Ishikawa (cell line): ENCODE results near the gene MYO5A.

Experiments used
- CEBPB ChIP-seq: IDR thresholded peaks from 2 replicates; pipeline ENCODE4 v1.6.1; 2012
- CREB1 ChIP-seq: IDR thresholded peaks from 2 replicates; pipeline ENCODE4 v1.6.1; 2012; ENCODE audit warnings: low read depth
- EGR1 ChIP-seq: IDR thresholded peaks from 2 replicates; pipeline ENCODE4 v1.6.1; 2012
- EP300 ChIP-seq: IDR thresholded peaks from 2 replicates; pipeline ENCODE4 v1.6.1; 2012; ENCODE audit warnings: borderline replicate concordance
- FOXM1 ChIP-seq: IDR thresholded peaks from 2 replicates; pipeline ENCODE4 v1.6.1; 2012; ENCODE audit warnings: low read depth, borderline replicate concordance
- NFIC ChIP-seq: IDR thresholded peaks from 2 replicates; pipeline ENCODE4 v1.6.1; 2012
- RAD21 ChIP-seq: IDR thresholded peaks from 2 replicates; pipeline ENCODE4 v1.6.1; 2012; ENCODE audit warnings: low read depth
- TAF1 ChIP-seq: IDR thresholded peaks from 2 replicates; pipeline ENCODE4 v1.6.1; 2012; ENCODE audit warnings: low read depth, mild to moderate bottlenecking
- TCF12 ChIP-seq: IDR thresholded peaks from 2 replicates; pipeline ENCODE4 v1.6.1; 2012; ENCODE audit warnings: low read depth
- TEAD4 ChIP-seq: IDR thresholded peaks from 2 replicates; pipeline ENCODE4 v1.6.1; 2012
- YY1 ChIP-seq: IDR thresholded peaks from 2 replicates; pipeline ENCODE4 v1.6.1; 2012; ENCODE audit warnings: low read depth
- ZBTB7A ChIP-seq: IDR thresholded peaks from 2 replicates; pipeline ENCODE4 v1.6.1; 2012; ENCODE audit warnings: low read depth
- TF ChIP-seq, protein P1 (sequence below): IDR thresholded peaks from 2 replicates; pipeline ENCODE4 v1.6.1; 2012
- TF ChIP-seq, protein P2 (sequence below): IDR thresholded peaks from 2 replicates; pipeline ENCODE4 v1.6.1; 2012
- TF ChIP-seq, protein P3 (sequence below): IDR thresholded peaks from 2 replicates; pipeline ENCODE4 v1.6.1; 2012; ENCODE audit warnings: low read depth, mild to moderate bottlenecking

The MYO5A gene

DNA sequence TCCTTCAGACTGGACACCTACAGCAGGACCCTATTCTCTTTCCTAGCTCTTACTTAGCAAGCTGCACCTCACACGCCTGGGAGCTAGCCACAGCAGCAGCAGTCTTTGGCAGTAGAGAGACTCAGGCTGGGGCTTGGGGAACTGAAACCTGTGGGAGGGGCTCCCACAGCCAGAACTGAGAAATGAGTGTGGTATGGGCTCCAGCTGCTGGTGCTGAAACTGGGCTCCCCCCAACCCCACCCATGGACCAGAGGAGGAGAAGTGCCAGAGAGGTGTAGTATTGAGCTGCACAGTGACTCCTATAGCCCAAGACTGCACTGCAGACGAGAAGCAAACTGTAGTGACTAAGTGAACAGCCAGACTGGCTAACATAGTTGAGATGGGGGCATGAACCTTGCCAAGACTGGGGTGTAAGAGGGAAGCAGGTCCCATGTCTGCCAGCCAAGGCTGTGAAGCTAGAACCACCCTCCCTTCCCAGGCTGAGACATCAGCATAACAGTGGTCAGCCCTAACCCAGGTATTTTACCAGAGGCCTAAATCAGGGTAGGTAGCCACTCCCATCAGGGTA is 62.5 kb downstream of the MYO5A start:
- no peak for TF ChIP-seq TEAD4
- TF ChIP-seq RAD21, result no peak
- no peak for TF ChIP-seq EP300
- no peak for TF ChIP-seq TAF1
- no peak for TF ChIP-seq ZBTB7A
- TF ChIP-seq CEBPB, result no peak

DNA sequence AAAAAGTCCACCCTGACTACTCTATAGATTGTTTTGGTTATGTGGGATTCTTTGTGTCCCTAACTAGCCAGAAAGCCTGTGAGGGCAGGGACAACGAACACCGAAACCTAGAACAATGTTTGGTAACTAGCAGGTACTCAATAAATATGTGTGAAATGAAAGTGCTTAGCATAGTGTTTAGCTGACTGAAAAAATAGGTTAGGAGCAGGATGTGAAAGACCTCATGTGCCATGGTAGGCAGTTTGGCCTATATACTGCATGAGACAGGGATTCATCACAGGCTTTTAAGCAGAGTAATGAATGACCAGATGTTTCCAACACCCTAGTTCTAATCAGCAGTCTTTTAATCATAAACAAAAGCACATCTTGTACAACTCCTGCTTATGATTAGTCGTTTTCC is 64.2 kb downstream of the MYO5A start:
- TF ChIP-seq, protein P1, sequence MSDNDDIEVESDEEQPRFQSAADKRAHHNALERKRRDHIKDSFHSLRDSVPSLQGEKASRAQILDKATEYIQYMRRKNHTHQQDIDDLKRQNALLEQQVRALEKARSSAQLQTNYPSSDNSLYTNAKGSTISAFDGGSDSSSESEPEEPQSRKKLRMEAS, result no peak
- TF ChIP-seq YY1, result no peak
- TF ChIP-seq FOXM1, result no peak
- no peak for TF ChIP-seq RAD21
- TF ChIP-seq TCF12, result no peak
- TF ChIP-seq EGR1, result no peak
- no peak for TF ChIP-seq NFIC
- TF ChIP-seq, protein P2, sequence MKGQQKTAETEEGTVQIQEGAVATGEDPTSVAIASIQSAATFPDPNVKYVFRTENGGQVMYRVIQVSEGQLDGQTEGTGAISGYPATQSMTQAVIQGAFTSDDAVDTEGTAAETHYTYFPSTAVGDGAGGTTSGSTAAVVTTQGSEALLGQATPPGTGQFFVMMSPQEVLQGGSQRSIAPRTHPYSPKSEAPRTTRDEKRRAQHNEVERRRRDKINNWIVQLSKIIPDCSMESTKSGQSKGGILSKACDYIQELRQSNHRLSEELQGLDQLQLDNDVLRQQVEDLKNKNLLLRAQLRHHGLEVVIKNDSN, result no peak
- TF ChIP-seq TAF1, result no peak
- no peak for TF ChIP-seq CREB1
- TF ChIP-seq, protein P3, sequence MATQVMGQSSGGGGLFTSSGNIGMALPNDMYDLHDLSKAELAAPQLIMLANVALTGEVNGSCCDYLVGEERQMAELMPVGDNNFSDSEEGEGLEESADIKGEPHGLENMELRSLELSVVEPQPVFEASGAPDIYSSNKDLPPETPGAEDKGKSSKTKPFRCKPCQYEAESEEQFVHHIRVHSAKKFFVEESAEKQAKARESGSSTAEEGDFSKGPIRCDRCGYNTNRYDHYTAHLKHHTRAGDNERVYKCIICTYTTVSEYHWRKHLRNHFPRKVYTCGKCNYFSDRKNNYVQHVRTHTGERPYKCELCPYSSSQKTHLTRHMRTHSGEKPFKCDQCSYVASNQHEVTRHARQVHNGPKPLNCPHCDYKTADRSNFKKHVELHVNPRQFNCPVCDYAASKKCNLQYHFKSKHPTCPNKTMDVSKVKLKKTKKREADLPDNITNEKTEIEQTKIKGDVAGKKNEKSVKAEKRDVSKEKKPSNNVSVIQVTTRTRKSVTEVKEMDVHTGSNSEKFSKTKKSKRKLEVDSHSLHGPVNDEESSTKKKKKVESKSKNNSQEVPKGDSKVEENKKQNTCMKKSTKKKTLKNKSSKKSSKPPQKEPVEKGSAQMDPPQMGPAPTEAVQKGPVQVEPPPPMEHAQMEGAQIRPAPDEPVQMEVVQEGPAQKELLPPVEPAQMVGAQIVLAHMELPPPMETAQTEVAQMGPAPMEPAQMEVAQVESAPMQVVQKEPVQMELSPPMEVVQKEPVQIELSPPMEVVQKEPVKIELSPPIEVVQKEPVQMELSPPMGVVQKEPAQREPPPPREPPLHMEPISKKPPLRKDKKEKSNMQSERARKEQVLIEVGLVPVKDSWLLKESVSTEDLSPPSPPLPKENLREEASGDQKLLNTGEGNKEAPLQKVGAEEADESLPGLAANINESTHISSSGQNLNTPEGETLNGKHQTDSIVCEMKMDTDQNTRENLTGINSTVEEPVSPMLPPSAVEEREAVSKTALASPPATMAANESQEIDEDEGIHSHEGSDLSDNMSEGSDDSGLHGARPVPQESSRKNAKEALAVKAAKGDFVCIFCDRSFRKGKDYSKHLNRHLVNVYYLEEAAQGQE, result no peak
- TF ChIP-seq TEAD4, result no peak
- TF ChIP-seq EP300, result no peak
- TF ChIP-seq CEBPB, result no peak
- TF ChIP-seq ZBTB7A, result no peak

DNA sequence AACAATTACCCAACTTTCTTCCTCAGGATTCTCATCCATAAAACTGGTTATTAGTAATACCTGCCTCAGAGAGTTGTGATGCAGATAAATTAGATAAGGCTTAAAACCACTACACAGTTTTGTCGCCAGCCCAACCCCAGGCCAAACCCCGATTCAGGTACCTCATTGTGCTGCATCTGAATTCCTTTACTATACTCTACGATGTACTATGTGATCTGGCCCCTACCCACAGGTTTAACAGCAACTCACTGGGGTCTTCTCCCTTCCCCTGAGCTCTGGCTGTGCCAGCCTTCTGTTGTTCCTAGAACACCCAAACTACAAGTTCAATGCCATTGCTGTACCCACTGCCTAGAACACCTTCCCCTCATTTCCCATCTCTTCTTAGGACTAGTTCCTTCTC is 64.6 kb downstream of the MYO5A start:
- no peak for TF ChIP-seq EGR1

DNA sequence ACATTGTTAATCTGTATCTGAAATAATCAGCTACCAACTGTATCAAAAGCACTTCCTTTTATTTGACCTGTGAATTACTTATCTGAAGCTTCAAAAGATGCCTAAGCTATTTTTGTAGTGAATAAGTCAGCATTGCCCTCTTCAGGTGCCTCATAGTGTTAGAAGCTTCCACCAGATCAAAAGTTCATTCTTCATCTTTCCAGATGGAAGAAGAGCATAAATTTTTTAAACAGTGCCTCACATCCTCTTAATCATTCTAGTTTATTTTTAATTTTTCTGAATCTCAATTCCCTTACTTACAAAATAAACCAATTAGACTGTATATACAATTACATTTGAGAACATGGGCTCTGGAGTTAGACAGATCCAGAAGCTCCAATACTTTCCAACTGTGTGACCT is 65.0 kb downstream of the MYO5A start:
- no peak for TF ChIP-seq RAD21
- TF ChIP-seq, protein P2, result no peak
- TF ChIP-seq, protein P3, result no peak
- TF ChIP-seq TAF1, result no peak
- TF ChIP-seq, protein P1, result no peak
- TF ChIP-seq TCF12, result no peak
- TF ChIP-seq CREB1, result no peak
- no peak for TF ChIP-seq FOXM1
- no peak for TF ChIP-seq YY1
- TF ChIP-seq TEAD4, result no peak
- no peak for TF ChIP-seq CEBPB

DNA sequence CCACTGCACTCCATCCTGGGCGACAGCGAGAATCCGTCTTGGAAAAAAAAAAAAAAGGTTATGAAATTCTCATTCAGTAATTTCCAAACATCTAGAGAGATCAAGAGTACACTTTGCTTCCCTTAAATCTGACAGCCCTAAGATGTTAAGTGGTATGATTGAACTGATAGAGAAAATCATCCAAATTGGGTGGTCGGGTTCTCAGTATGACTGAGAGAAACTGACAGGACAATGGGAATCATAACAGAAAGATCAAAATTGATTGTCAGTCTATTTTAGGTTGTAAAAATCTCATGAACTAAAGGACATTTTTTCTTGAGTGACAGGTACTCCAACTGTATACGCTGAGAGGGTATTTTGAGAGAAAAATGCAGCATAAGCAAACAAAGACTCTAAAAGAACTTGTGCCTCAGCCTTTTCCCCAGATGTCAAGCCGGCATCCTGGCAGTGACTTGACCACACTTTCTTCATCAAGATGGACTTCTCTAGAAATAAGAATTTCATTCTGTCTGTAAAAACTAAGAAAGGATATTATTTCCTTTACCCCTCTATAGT is 65.8 kb downstream of the MYO5A start:
- TF ChIP-seq EGR1 (no peak), CREB1 (no peak), RAD21 (no peak), EP300 (no peak), NFIC (no peak), ZBTB7A (no peak), TCF12 (no peak), TEAD4 (no peak), YY1 (no peak), FOXM1 (no peak)
- TF ChIP-seq, protein P2, result no peak
- TF ChIP-seq, protein P1, result no peak
